Posterior vena cava (tissue), 2 donors: ENCODE data around the gene SAPCD2. TPM values are rescaled to one million over a fixed set of nuclear protein-coding genes. Genes with fewer than 3 reads are reported as not detected.
"Not testable (repeated sequence)": the region's sequence is repeated elsewhere in the genome, so short reads cannot be mapped to it uniquely, and the experiment has no call there.

Experiments used
- DNase-seq: peaks from one replicate; pipeline ENCODE4 v3.0.0-alpha.2; 2020; ENCODE audit warnings: low spot score
- intact Hi-C, 2 donors: fragments of 100-400 bp; cut with DNase I; formaldehyde crosslinking; loops; one replicate each; pipeline versions ENCODE4 v1.14.1 to v1.14.2; 2022 to 2023
- total RNA-seq, 2 donors: library from RNA; stranded (reverse); fragmentation: NEBNext Ultra II Directional; extraction: Animal tissue kit (Norgen Biotek cat#: 25700); gene quantifications; one replicate each; pipeline ENCODE4 v1.2.1, GENCODE V29; 2021
- donor health status: DM: yes; HTN: yes; CAD: no.
- donor health status: DM: yes; HTN: yes; CAD: no.

SAPCD2 gene
- total RNA-seq, 2 donors from 2014 or later: 0.33 to 0.42 TPM

DNA sequence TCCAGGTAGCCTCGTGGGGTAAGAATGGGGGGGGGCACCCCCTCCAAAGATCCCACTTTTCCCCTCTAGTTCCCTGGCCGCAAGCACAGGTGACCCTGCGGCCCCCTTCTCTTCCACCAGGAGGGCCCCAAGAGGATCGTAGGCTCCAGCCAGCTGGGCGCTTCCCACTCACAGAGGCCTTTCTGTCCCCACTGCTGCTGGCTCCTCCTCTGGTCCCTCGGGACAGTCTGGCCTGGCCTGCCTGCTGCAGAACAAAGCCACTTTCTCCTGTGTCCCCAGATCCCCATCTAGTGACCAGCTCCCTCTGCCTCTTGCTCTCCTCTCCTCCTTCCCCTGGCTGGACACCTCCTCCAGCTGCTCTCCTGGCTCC lies 534 bp upstream of the SAPCD2 start:
- intact Hi-C loops: no loop called here
- DNase-seq: no peak

- intact Hi-C loops: loop anchor here in 1 of 2 donors (10.0 kb wide), 1 partner anchor 285 kb away; no protein-coding TSS in a partner anchor
- DNase-seq: no peak
These were observed 757 bp downstream of the SAPCD2 start for GRCh38 chr9:137069508-137070091.

- intact Hi-C loops: loop anchor here in 1 of 2 donors (10.0 kb wide), 1 partner anchor 284 kb away; no protein-coding TSS in a partner anchor
- no peak for DNase-seq
These were observed 1.5 kb downstream of the SAPCD2 start for GRCh38 chr9:137068539-137069507.

- intact Hi-C loops: loop anchor here in 1 of 2 donors (10.0 kb wide), 1 partner anchor 283 kb away; no protein-coding TSS in a partner anchor
- no peak for DNase-seq
These were observed 2.4 kb downstream of the SAPCD2 start for GRCh38 chr9:137067860-137068538.

- intact Hi-C loops: loop anchor here in 1 of 2 donors (10.0 kb wide), 1 partner anchor 281 kb away; no protein-coding TSS in a partner anchor
- no peak for DNase-seq
These were observed 4.1 kb downstream of the SAPCD2 start for GRCh38 chr9:137066096-137066861.

DNA sequence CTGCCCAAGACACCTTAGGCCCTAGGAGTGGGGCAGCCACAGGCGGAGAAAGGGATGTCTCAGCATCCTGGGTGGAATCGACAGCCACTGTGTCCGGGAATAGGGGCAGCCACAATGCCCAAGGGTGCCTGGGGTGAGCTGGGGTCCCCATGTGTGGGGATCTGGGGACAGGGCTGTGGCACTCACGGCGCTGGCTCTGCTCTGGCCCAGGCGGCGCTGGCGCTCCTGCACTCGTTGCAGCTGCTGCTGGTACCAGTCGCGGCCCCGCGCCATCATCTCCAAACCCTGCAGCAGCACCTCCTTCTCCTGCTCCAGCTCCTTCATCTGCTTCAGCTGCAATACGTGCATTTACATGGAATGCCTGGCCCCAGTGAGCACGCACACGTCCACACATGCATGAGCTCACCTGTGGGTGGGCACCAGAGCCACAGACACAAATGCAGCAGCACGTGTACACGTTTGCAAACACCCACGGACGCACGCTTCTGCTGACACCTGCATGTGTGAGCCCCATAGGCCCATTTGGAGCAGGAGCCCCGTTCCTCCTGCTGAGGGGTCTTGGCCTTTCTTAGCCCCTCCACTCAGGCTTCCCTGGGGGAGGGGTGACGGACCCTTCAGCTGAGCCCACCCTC lies 4.9 kb downstream of the SAPCD2 start:
- intact Hi-C loops: loop anchor here in 1 of 2 donors (10.0 kb wide), 1 partner anchor 281 kb away; no protein-coding TSS in a partner anchor

DNA sequence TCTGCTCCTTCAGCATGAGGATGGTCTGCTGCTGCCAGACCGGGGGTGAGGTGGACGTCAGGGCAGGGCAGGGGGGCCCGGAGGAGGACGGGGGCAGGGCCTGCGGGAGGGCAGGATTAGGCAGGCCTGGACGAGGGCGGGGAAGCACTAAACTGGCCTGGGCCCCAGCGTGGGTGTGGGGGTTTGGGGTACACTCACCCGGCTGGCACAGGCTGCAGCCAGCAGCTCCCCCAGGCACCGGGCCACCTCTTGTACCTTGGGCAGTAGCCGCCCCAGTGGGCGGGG lies 5.5 kb downstream of the SAPCD2 start:
- intact Hi-C loops: loop anchor here in 1 of 2 donors (10.0 kb wide), 1 partner anchor 280 kb away; no protein-coding TSS in a partner anchor
- DNase-seq: no peak

More for the DNA sequence above, 4.9 kb downstream of the SAPCD2 start:
- DNase-seq: no peak

DNA sequence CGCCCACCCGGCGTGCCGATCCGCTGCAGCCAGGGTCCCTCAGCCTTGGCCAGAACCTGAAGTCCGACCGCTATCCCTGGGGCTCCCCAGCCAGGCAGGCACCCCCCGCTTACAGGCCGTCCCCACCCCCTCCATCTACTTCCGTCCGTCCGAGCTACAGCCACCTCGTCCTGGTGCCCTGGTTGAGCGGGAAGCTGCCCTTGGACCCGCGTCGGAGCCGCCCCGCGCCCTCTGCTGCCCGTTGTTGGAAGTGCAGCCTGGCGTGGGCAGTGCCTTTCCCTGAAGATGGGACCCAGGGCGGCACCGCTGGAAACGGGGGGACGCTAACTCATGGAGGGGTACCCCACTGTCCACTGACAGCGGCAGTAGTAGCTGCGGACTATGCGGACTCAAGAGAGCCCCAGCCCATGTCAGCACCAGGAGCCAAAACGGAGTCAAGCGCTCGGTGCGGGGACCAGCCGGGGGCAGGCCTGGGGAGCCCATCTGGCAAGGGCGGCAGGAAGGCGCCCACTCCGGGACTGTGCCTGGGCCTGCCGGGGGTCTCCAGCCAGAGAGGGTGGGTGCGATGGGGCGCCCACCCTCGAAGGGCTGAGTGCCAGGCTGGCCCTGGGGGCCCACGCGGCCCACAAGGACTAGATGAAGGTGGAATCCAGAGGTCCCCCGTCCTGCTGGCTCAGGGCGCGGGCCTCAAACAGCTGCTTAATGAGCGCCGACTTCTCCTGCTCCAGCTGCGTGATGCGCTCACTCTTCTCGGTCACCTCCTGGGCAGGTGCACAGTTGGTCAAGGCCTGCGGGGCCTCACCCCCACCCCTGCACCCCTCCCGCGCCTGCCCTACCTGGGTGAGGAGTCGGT lies 6.1 kb downstream of the SAPCD2 start:
- DNase-seq: peak; percentile 91
- intact Hi-C loops: loop anchor here in 1 of 2 donors (10.0 kb wide), 1 partner anchor 279 kb away; no protein-coding TSS in a partner anchor

DNA sequence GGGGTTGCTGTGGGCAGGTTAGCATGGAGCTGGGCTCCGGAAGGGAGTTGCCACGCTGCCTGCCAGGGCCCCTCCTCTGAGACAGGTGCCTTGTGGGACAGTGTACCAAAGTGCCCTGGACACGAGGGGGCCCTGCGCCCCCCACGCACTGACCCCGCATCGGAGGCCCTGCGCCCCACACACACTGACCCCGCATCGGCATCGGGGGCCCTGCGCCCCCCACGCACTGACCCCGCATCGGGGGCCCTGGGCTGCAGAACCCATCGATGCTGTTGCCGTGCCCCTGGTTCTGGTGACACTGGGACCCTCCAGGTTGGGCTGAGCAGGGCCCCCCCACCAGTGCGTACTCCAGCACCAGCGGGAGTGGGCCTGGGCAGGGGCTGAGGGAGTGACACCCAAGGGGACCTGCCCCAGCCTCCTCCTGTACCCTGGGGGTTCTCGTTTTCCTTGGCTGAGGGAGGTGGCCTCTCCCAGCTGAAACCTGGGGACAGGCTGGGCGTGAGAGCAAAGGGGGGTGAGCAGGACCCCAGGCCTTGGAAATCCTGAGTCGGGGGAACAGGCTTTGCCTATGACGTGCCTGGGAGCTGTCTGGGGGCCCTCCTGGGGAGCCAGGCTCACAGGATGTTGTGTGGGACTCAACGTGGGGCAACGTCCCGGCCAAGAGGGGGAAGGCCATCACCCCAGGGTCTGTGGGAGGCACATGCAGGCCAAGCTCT lies 6.9 kb downstream of the SAPCD2 start:
- DNase-seq: no peak
- intact Hi-C loops: loop anchor here in 1 of 2 donors (10.0 kb wide), 1 partner anchor 279 kb away; no protein-coding TSS in a partner anchor

DNA sequence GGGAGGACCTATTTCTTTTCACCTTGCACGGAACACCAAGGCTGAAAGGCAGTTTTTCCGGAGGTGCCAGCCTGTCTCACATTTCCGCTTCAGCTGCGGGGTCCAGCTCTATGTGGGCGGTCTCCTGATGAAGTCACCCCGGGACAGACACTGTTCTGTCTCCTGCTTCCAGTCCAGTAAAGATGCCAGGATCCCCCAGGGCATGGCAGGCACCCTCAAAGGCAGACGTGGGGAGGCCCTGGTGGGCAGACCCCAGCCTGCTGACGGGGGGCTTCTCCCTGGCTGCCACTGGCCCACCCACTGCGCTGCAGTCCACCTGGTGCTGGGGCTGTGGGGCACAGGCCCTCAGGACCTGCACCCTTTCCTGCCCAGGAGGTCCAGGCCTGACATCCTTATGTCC lies 7.6 kb downstream of the SAPCD2 start:
- intact Hi-C loops: loop anchor here in 1 of 2 donors (10.0 kb wide), 1 partner anchor 278 kb away; no protein-coding TSS in a partner anchor
- not testable (repeated sequence) for DNase-seq

DNA sequence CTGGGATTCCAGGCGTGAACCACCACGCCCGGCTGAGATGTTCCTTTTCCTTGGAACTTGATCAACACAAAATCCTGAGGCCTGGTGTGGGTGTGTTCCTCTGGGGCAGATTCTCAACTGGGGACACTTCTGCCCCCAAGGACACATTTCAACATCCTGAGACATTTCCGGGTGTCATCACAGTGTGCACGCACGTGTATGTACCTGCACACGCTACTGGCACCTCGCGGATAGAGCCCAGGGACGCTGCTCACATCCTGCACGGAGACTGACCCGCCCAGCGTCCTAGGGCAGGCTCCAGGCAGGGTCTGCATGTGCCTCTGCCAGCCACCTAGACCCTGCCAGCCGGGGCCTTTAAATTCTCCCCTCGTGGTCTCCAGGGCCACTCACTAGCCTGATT lies 8.0 kb downstream of the SAPCD2 start:
- intact Hi-C loops: loop anchor here in 1 of 2 donors (10.0 kb wide), 1 partner anchor 278 kb away; no protein-coding TSS in a partner anchor
- DNase-seq: no peak

DNA sequence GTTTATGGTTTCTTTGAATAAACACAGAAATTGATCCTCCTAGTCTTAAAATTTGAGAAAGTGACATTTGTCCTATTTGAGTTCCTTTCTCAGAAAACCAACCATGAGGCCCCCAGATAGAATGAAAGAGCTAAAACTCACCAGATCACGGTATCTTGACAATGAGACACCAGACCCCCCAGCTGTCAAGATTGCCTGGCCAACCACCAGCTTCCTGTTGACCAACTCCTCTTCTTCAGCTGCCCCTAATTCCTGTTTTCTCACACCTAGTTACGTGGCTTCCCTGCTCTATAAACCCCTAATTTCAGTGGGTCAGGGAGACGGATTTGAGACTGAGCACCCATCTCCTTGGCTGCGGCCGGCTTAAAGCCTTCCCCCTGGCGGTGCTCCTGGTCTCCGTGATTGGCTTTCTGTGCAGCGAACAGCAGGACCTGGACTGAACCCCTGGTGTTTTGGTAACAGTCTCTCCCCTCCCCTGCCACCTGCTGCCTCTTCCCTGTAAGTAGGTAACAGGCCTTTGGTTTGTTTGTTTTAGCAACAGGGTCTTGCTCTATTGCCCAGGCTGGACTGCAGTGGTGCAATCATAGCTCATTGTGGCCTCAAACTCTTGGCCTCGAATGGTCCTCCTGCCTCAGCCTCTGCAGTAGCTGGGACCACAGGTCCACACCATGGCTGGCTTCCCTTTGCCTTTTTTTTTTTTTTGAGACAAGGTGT lies 11.7 kb downstream of the SAPCD2 start:
- DNase-seq: no peak
- intact Hi-C loops: no loop called here

- DNase-seq: no peak
- intact Hi-C loops: no loop called here
These were observed 12.8 kb downstream of the SAPCD2 start for GRCh38 chr9:137057545-137057944.

DNA sequence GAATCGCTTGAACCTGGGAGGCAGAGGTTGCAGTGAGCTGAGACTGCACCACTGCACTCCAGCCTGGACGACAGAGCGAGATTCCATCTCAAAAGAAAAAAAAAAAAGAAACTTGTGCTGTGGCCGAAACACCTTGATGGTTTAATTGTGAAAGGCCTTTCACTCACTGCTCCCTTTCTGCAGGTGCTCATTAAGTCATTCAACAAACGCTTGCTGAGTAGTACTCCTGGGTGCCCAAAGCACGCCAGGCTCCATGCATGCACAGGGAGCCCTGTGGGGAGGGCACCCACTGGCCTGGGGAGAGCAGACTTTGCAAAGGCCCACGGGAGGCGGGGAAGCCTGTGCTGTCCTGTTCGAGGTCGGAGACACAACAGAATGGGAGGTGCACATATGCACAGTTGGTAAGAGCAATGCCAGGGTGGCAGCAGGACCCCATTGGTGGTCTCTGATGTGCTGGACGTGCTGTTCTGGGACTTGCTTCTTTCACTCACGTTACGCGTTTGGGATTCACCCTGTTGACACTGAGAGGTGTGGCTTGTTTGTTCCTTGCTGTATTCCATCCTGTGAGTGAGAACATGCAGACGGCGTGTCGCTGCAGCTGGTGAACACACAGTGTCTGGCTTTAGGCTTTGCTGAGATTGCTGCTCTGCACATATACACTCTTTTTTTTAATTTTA lies 13.5 kb downstream of the SAPCD2 start:
- DNase-seq: no peak
- intact Hi-C loops: no loop called here
